ENCODE data around the gene ZSWIM9.

Gene ZSWIM9

DNA sequence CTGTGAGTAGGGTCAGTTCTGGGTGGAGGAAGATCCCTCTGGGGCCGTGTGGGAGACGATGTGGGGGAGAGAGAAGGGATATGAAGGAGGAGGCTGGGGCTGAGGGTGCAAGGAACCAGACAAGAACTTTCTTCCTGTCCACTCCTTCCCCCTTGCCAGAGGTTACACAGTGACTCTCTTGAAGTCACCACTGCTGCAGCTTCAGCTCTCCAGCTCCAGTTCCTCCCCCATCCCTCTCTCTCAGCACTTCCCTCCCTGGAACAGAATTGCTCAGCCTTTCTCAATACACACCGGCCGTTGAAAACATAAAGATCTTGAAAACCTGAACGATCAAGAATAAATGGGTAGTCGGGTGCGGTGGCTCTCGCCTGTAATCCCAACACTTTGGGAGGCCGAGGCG, 5.1 kb downstream of the ZSWIM9 start:
- no peak for DNase-seq (ENCODE audit: low read depth)

- DNase-seq (ENCODE audit: low read depth), result no peak
These were observed 5.7 kb downstream of the ZSWIM9 start for GRCh38 chr19:48176226-48176625.

DNA sequence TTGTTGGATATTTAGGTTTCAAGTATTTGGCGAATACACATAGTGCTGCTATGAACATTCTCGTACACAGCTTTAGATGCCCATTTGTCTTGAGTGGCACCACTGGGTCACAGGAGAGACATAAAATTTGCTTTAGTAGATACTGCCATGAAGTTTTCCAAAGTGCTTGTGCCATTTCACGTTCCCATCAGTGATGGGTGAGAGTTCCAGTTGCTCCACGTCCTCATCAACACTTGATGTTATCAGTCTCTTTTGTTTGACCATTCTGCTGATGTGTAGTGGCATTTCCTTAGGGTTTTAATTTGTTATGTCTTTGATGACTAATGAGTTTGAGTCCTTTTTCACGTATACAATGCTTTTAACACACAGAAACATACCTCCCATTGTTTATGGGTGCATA, 11.0 kb downstream of the ZSWIM9 start:
- no peak for DNase-seq (ENCODE audit: low read depth)

GRCh38 chr19:48182434-48182833, 12.0 kb downstream of the ZSWIM9 start:
- DNase-seq (ENCODE audit: low read depth), result no peak

DNA sequence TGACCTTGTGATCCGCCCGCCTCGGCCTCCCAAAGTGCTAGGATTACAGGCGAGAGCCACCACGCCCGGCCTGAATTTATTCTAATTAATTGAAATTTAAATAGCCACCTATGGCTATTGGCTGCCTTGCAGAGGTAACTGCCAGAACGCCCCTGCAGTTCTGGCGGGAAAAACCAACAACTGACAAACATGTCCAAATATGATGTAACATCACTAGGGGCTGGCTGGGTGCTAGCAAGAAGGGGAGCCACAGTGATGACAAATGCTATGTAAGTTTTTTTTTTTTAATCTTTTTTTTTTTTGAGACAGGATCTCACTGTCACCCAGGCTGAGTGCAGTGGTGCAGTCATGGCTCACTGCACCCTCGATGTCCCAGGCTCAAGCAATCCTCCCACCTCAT, 12.9 kb downstream of the ZSWIM9 start:
- DNase-seq (ENCODE audit: low read depth), result no peak

GRCh38 chr19:48186015-48186414, 15.5 kb downstream of the ZSWIM9 start:
- DNase-seq (ENCODE audit: low read depth), result no peak

DNA sequence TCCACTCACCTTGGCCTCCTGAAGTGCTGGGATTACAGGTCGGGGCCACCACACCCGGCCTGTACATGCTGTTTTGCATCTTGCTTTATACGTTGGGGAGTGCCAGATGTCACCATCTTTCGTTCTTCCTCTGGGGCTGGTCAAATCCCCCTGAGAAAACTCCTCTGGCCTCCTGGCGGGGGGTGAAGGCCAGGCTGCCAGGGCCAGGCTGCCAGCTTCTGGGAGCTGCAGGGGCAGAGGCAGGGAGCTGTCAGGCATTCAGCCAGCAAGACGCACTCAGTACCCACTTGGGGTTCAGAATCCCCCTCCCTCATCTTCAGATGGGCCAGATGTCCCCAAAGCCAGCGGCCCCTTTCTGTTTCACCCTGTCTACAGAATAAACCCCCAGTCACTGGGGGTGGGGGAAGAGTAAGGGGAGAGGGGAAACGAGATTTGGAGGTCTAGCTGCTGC, 16.1 kb downstream of the ZSWIM9 start:
- DNase-seq (ENCODE audit: low read depth), result no peak

DNA sequence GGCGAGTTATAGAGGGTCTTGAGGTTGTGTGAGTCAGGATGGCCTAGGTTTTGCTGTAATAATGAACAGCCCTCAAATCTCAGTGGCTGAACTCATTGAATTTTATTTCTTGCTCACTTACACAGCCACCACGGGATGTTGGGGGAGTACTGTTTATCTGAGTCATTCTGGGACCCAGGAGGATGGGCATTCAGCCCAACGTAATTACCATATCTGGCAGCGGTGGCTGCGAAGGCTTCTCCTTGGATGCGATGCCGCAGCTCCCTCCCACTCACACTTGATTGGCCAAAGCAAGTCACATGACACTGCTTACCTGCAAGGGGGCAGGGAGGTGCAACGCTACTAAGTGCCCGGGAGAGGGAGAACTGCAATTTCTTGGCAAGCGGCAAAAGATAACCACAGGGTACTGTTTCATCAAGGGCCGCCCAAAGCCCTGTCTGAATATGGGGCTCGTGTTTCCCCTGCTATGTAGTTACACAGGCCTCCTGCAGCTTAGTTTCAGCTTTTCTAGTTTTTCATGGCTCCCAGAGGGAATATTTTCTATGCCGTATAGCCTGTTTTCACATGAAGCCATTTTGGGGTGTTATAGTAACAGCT, 19.9 kb downstream of the ZSWIM9 start:
- peak; percentile 51 for DNase-seq (ENCODE audit: low read depth)

GRCh38 chr19:48190885-48191284, 20.4 kb downstream of the ZSWIM9 start:
- no peak for DNase-seq (ENCODE audit: low read depth)

- DNase-seq (ENCODE audit: low read depth), result no peak
These were observed 22.3 kb downstream of the ZSWIM9 start for GRCh38 chr19:48192750-48193149.

DNA sequence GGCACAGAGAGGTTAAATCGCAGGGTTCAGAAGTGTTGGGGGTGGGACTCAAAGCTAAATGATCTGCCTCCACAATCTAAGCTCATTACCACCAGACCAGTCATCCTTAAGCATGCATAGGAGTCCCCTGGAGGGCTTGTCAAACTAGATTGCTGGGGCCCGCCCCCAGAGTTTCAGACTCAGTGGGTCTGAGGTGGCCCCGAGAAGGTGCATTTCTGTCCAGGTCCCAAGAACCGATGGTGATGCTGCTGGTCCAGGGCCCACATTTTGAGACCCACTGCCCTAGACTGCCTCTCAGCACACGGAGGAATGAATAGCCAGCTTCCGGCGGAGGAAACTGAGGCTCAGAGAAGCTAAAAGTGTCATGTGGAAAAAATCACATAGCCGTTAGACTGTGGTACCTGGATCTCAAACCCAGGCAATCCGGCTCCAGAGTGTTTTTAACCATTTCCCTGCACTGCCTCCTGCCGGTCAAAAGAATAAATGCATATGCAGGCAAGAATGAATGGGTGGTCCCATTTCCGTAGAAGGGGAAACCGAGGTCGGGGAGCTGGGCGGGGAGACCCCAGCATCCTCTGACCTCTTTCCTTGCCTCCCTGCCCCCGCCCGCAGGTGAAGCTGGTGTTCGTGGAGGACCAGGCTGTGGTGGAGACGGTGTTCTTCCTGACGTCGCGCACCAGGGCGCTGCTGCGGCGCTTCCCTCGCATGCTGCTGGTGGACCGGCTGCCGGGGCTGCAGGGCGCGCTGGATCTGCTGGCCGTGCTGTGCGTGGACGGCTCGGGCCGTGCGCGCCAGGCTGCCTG, 23.8 kb downstream of the ZSWIM9 start:
- DNase-seq (ENCODE audit: low read depth), result no peak

GRCh38 chr19:48194844-48195830, 24.7 kb downstream of the ZSWIM9 start:
- DNase-seq (ENCODE audit: low read depth), result no peak

DNA sequence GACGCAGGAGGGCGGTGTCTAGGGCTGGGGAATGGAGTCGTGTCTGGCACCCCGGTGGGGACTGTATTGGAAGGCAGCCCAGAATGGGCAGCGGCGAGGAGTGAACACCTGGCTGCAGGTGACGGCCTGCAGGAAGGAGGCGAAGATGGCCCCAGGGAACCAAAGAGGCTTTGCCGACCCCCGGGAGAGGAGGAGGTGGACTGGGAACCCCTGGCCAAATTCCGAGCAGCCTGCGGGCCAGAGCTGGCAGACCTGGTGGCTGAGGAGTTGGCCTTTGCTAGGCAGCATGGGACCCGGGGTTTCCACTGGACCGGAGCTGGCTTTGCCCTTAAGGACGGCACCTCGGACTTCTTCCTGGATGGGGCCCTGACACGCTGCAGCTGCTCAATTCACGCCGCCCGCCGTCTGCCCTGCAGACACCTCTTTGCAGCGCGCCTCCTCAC, 25.9 kb downstream of the ZSWIM9 start:
- DNase-seq (ENCODE audit: low read depth), result no peak

DNA sequence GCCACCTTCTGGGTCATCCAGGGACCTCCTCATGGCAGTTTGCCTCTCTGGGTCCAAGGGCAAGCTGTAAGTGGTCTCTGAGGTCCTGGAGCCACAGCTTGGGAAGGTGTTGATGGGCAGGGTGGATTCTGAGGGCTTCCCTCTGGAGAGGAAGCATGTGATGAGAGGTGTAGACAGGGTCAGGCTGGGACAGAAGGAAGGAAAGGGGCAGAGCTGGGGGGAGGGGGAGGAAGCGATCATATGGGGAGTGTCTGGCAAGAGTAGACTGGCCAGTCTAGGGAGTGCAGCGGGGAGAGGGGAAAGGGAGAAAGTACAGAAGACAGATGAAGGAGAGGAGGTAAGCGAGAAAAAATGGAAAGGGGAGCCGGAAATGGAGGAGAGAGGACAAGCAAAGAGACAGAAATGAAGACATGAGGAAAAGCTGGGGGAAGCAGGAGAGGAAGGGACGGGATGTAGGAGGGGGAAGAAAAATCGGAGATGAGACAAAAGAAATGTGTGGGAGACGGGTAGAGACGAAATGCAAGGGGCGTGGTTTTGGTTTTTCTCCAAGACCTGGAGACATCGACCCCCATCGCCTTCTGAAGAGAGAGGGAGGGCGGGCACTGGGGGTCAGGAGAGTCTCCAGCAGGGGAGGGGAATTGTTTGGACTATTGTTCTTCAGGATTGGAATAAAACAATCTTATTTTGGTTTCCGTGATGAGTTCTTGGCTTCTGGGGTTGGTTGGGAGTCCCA, 26.6 kb downstream of the ZSWIM9 start:
- DNase-seq (ENCODE audit: low read depth), result no peak

DNA sequence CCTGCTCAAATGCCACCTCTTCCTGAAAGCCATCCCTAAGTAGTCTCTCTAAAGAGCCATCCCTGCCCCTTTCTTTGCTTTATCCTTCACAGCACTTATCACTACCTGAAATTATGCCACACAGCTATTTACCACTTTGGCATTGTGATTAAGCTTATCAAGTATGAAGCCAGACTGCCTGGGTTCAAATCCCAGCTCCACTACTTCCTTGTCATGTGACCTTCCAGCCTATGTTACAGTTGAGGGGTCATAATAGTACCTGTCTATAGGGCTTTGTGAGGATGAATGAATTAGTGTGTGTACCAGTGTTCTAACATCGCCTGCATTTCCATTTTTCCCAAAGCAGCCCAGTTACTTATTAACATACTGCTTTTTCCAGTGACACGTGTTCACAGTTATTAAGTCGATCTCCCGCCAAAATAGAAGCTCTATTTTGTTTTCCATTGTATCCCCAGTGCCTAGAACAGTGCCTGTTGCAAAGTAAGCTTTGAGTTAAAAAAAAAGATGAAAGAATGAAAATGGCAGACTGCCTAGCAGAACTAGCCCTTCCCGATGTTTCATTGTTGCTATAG, 32.8 kb downstream of the ZSWIM9 start:
- DNase-seq (ENCODE audit: low read depth), result no peak

DNA sequence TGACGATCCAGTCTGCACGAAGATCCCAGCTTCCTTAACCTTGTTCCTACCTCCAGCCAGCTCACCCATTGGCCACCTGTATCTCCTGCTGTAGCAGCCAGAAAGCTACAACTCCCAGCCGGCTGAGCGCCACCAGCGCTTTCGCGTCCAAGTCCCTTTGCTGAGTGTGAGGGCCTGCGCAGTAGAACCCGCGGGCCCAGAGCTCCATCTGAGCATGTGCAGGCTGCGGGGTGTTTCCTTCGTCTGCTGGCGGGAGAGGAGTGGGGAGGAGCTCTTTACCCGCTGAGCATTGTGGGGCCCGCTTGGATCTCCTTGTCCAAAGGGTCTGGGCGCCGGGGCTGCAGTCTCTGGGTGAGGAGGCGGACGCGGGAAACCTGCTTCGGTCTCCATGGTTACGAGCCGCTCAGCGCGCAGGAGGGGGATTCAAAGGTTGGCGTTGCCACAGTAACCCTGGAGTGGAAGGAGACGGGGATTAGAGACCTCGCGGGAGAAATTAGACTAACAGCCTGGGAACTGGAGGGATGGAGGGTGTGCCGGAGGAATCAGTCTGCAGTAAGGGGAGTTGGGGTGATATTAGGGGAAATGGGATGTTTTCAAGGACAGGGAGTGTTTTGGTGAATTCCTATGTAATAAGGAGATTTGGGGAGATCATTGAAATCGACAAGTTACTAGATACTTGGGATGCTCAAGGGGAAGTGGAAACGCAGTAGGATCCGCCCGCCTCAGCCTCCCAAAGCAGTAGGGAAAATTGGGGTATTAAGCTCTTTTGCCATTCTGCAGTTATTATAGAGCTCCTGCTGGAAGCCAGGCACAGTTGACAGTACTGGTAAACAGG, 33.5 kb downstream of the ZSWIM9 start:
- peak; percentile 87 for DNase-seq (ENCODE audit: low read depth)

DNA sequence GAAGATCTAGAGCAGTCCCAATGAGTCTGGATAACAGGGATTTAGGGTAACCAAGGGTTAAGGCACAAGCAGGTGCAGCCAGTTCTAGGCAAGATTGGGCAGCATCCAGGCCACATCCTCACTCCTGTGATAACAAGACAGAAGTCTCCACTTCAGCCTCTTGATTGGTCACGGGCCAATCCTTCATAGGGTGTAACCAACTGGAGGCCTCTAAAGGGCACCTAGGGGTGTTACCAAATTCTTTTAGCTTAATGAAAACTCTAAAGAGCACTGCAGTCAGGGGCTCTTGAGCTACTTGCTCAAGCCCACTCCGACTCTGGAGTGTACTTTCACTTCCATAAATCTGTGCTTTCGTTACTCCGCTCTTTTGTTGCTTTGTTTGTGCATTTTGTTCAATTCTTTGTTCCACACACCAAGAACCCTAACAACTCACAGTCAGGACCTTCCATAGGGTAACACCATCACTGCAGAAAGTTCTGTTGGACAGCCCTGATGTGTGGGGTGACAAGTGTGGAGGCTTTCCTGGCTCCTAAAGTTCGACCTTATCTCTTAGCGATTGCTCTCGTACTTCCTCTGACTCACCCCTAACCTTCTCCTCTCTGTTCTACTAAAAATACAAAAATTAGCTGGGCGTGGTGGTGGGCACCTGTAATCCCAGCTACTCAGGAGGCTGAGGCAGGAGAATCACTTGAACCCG, 36.1 kb downstream of the ZSWIM9 start:
- DNase-seq (ENCODE audit: low read depth), result no peak

- DNase-seq (ENCODE audit: low read depth), result no peak
These were observed 39.5 kb downstream of the ZSWIM9 start for GRCh38 chr19:48210005-48210404.

GRCh38 chr19:48213959-48214358, 43.5 kb downstream of the ZSWIM9 start:
- DNase-seq (ENCODE audit: low read depth), result no peak

DNA sequence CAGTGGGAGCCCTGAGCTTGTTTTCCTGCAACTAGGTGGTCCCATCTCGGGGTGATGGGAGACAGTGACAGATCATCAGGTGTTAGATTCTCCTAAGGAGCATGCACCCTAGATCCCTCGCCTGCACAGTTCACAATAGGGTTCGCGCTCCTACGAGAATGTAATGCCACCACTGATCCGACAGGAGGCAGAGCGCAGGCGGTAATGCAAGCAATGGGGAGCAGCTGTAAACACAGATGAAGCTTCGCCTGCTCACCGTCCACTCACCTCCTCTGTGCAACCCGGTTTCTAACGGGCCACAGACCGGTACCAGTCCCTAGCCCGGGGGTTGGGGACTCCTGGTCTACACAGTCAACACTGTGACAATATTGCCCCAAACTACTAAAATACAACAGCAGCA, 46.5 kb downstream of the ZSWIM9 start:
- DNase-seq (ENCODE audit: low read depth), result no peak

Data from fibroblast of the conjunctiva (primary cell).